Effector memory CD4-positive, alpha-beta T cell (primary cell): ENCODE data around the gene HELT.

Source experiments
- DNase-seq, 3 donors: peaks; one replicate each; pipeline ENCODE4 v3.0.0-alpha.2; 2020
- H3K27ac ChIP-seq: 2 replicates; pipeline ENCODE4 v1.7.0; 2013; ENCODE audit warnings: mild to moderate bottlenecking, low read length, moderate library complexity; ENCODE audit not compliant: insufficient read depth, poor library complexity, severe bottlenecking
- H3K27me3 ChIP-seq: replicated peaks from 2 replicates; pipeline ENCODE4 v1.7.0; 2013; ENCODE audit warnings: mild to moderate bottlenecking, low read length; ENCODE audit not compliant: insufficient read depth, control insufficient read depth, poor library complexity, severe bottlenecking
- H3K36me3 ChIP-seq: 2 replicates; pipeline ENCODE4 v1.7.0; 2013; ENCODE audit warnings: mild to moderate bottlenecking, low read length, moderate library complexity; ENCODE audit not compliant: control insufficient read depth, insufficient read depth
- H3K4me1 ChIP-seq: 2 replicates; pipeline ENCODE4 v1.7.0; 2013; ENCODE audit warnings: low read length, mild to moderate bottlenecking; ENCODE audit not compliant: control insufficient read depth, insufficient read depth, poor library complexity, severe bottlenecking
- H3K4me3 ChIP-seq: 2 replicates; pipeline ENCODE4 v1.7.0; 2013; ENCODE audit warnings: low read length, low read depth, mild to moderate bottlenecking; ENCODE audit not compliant: insufficient read depth, poor library complexity, severe bottlenecking
- H3K9me3 ChIP-seq: 2 replicates; pipeline ENCODE4 v1.7.0; 2013; ENCODE audit warnings: mild to moderate bottlenecking, low read length, moderate library complexity; ENCODE audit not compliant: control insufficient read depth

HELT gene

DNA sequence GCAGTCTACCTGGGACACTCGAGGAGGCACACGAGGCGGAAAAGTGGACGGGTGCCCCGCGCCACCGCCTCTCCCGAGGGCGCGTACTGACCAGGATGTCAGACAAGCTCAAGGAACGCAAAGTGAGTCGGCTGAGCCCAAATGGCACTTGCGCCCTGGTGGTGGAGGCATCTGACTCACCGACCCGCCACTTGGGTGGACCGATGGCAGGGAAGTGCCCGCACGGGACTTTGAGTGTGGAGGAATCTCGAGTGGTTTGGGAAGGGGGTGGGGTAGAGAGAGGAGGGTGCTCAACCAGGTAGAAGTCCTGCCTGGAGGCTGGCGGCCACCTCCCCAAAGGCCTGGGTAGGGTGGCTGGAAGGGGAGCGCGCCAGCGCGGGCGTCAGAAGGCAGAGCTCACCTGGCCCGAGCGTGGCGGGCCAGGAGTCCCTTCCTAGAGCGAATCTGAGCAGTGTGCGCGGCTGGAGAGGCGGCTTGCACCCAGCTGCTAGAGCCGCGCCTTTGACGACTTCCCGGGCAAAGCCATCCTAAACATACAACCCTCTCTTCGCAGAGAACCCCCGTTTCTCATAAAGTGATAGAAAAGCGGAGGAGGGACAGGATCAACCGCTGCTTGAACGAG lies 655 bp downstream of the HELT start:
- Histone ChIP-seq H3K4me1 (no peaks in the 10 kb centered on the region), H3K27ac (no peak overlapping the region), H3K4me3 (no peak overlapping the region), H3K27me3 (peaks cover 37% of the 10 kb centered on the region), H3K36me3 (no peaks in the 10 kb centered on the region), H3K9me3 (no peaks in the 10 kb centered on the region)
- no peak for DNase-seq

DNA sequence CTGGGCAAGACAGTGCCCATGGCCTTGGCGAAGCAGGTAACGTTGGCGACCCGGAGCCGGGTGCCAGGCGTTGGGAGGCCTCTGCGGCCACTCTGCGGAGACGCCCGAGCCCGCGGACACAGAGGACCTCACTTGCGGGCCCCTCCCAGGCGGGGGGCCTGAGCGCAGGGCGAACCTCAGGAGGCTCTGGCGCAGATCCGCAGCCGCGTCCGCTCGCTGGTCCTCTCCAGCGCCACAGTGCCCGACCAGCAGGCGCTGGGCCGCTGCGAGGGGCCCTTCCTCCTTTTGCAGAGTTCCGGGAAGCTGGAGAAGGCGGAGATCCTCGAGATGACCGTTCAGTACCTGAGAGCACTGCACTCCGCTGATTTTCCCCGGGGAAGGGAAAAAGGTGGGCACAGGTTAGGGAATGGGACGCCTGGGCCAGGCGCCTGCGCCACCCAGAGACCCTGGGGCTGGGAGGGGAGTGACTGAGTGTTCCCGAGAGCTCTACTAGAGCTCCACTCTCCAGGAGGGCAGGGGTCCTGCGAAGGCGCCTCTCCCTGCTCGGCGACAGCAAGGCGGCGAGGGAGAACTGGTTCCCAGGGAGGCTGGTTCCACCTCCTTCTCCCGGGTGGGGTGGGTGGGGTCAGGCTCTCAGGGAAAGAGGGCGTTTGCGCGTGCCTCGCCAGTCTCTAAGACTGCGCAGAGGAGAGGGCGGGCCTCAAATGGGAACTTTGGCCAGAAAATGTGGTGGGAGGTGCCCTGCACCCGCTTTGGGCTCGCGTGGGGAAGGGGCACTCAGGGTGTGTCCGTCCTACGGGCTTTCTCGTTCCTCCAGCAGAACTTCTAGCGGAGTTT lies 1.4 kb downstream of the HELT start:
- H3K4me1 ChIP-seq, result no peaks in the 10 kb centered on the region
- no peaks in the 10 kb centered on the region for H3K36me3 ChIP-seq
- no peak overlapping the region for H3K27ac ChIP-seq
- H3K4me3 ChIP-seq, result no peak overlapping the region
- no peaks in the 10 kb centered on the region for H3K9me3 ChIP-seq
- peaks cover 33% of the 10 kb centered on the region for H3K27me3 ChIP-seq
- DNase-seq, result no peak

DNA sequence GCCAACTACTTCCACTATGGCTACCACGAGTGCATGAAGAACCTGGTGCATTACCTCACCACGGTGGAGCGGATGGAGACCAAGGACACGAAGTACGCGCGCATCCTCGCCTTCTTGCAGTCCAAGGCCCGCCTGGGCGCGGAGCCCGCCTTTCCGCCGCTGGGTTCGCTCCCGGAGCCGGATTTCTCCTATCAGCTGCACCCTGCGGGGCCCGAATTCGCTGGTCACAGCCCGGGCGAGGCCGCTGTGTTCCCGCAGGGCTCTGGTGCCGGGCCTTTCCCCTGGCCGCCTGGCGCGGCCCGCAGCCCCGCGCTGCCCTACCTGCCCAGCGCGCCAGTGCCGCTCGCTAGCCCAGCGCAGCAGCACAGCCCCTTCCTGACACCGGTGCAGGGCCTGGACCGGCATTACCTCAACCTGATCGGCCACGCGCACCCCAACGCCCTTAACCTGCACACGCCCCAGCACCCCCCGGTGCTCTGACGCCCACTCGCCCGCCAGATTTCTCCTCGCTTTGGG lies 2.1 kb downstream of the HELT start:
- Histone ChIP-seq H3K36me3 (no peaks in the 10 kb centered on the region), H3K9me3 (no peaks in the 10 kb centered on the region), H3K27me3 (peaks cover 26% of the 10 kb centered on the region), H3K4me1 (no peaks in the 10 kb centered on the region), H3K27ac (no peak overlapping the region), H3K4me3 (no peak overlapping the region)
- DNase-seq, result no peak

DNA sequence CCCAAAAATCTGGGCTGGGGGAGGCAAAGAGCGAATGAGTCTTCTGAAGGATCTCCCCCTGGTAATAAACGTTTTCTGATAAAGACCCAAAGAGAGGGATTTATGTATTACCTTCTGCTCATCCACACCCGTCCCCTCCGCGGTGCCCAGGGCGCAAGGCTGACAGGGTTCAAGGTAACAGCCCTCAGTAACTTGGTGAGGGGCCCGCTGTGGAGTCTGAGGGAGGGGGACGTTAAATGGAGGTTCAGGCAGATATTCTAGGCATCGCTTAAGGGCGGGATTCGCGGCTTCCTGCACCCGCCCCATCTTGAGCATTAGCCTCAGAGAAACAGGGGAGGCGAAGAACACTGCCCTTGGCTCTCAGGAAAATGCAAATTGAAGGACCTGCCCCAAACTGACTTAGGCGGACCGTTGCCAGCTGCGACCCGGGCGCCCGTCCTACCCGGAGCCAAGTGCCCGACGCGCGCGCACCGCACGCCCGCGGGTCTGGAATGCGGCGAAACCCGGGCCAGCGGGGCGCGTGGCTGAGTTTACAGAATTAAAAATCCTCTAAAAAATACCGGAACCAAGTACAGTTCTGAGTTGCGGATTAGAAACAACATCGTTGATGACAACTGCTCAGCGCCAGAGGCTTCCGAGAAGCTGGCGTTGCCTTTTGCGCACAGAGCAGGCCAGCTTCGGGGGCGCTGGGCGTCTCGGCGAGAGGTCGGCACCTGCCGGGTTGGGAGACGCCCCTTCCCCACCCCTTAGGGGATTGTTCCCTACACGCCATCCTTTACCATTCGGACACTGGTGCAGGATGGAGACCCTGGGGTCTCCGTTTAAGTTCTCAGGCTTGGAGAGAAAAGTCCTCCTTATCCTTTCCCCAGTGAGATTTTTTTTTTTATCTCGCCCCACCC lies 2.8 kb downstream of the HELT start:
- H3K27me3 ChIP-seq, result peaks cover 26% of the 10 kb centered on the region
- H3K4me3 ChIP-seq, result no peak overlapping the region

DNA sequence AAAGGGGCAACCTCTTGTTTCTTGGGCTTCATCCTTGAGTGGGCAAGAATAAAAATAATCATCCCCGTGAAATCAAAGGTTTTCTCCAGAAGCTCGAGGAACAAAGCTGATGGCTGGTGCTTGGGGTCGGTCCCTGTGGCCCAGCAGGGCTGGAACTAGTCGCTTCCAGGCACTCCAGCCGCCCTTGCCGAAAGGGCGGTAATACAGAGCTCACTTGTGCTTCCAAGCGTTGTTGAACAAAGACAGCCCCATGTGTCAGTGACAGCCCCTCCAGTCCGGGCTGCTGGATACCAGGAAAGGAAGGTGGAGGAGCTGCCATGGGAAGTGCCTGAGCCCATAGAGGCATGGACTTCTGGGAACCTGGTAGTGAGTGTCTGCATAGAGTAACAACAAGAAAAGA lies 5.2 kb downstream of the HELT start:
- Histone ChIP-seq H3K27ac (no peak overlapping the region), H3K9me3 (no peaks in the 10 kb centered on the region), H3K27me3 (peaks cover 10% of the 10 kb centered on the region), H3K4me1 (no peaks in the 10 kb centered on the region), H3K4me3 (no peak overlapping the region), H3K36me3 (no peaks in the 10 kb centered on the region)
- DNase-seq, result no peak

More for the DNA sequence above, 2.8 kb downstream of the HELT start:
- no peak for DNase-seq
- Histone ChIP-seq H3K4me1 (no peaks in the 10 kb centered on the region), H3K36me3 (no peaks in the 10 kb centered on the region), H3K27ac (no peak overlapping the region), H3K9me3 (no peaks in the 10 kb centered on the region)

DNA sequence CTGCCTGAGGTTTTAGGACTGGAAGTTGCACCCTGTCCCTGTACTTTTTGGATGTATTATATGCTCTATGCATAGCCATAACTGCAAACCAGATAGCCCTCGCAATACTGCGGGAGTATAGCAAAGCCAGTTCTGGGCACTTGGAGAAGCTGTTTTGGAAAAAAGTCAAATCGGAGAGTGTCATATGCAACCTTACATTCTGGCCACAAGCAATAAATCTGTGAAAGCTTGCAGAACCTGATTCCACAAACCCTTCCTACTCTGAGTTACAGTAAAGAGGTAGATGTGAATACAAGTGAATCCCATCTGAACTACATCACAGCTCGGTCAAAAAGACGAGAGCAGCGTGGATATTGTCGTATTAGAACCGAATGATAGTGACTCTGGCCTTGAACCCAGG lies 10.3 kb downstream of the HELT start:
- no peak overlapping the region for H3K4me3 ChIP-seq
- H3K27ac ChIP-seq, result no peak overlapping the region
- H3K4me1 ChIP-seq, result no peaks in the 10 kb centered on the region
- no peaks in the 10 kb centered on the region for H3K9me3 ChIP-seq
- no peaks in the 10 kb centered on the region for H3K27me3 ChIP-seq
- DNase-seq, result no peak
- no peaks in the 10 kb centered on the region for H3K36me3 ChIP-seq

DNA sequence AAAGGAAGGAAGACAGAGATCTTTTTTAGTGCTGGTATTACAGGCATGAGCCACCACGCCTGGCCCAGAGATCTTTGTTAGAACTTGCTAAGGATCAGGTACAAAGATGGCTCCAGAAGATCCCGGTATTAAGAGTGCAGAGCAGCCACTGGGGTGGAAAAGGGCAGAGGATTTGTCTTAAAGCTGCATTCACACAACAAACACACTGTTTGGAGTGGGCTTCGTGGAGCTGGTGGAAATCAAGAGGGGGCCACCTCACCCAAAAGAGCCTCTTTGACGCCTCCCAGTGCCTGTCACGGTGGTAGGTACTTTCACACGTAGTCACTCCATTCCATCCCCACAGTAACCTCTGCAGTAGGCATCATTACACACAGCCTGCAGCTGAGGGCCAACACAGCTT lies 13.3 kb downstream of the HELT start:
- Histone ChIP-seq H3K36me3 (no peaks in the 10 kb centered on the region), H3K4me1 (no peaks in the 10 kb centered on the region), H3K9me3 (no peaks in the 10 kb centered on the region), H3K27ac (no peak overlapping the region), H3K4me3 (no peak overlapping the region), H3K27me3 (no peaks in the 10 kb centered on the region)
- no peak for DNase-seq

DNA sequence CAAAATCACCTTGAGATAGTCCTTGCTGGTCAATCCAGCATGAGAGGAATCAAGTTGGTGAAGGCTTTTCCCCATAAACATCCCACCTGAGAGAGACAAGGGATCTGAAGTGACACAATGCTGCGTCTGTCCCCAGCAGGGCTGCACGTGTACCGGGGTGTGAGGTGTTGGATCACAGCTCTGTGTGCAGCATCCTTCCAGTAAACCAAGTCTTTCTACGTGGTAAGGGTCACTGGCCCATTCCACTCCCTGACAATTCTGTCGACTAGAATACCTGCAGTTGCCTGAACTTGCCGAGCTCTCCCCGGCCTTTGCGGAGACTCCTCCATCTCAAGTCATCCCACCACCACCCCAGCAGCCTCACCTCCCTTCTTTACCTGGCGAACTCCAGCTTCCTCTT lies 14.8 kb downstream of the HELT start:
- H3K9me3 ChIP-seq, result no peaks in the 10 kb centered on the region
- H3K36me3 ChIP-seq, result no peaks in the 10 kb centered on the region
- DNase-seq, result no peak
- no peaks in the 10 kb centered on the region for H3K4me1 ChIP-seq
- H3K27me3 ChIP-seq, result no peaks in the 10 kb centered on the region
- no peak overlapping the region for H3K4me3 ChIP-seq
- no peak overlapping the region for H3K27ac ChIP-seq

DNA sequence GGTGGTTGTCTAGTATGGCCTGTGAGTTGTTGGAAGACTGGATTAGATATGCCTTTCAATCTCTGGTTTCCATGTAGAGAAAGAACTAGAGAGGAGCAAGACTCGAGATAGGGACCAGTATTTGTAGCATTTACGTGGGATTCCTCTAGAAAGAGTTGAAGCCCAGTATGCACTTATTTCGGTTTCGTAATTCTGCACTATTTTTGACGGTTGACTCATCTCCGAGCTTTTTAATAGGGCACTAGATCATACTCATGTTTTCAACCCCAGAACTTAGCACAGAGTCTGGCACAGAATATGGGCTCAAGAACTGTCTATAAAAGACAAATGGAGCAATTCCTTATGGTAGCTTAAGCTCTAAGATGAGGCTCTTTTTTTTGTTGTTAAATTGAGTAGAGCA lies 15.7 kb downstream of the HELT start:
- no peak overlapping the region for H3K4me3 ChIP-seq
- no peak for DNase-seq
- no peaks in the 10 kb centered on the region for H3K36me3 ChIP-seq
- H3K27me3 ChIP-seq, result no peaks in the 10 kb centered on the region
- H3K9me3 ChIP-seq, result no peaks in the 10 kb centered on the region
- no peak overlapping the region for H3K27ac ChIP-seq
- no peaks in the 10 kb centered on the region for H3K4me1 ChIP-seq
